ENCODE data around the gene PAK1.

PAK1 gene

GRCh38 chr11:77379253-77379652 is 94.6 kb downstream of the PAK1 start:
- in situ Hi-C loops (cut with MboI; ENCODE audit: low pct_unique_long_range_greater_than_20kb, low sequenced_read_pairs, unreplicated experiment), result no loop called here
- no peak for TF ChIP-seq CTCF (IDR thresholded peaks at IDR 0.05; ENCODE audit: extremely low read depth, insufficient read depth, missing control alignments)
- DNase-seq (ENCODE audit: low spot score), result no peak

GRCh38 chr11:77377734-77378133 is 96.2 kb downstream of the PAK1 start:
- in situ Hi-C loops (cut with MboI; ENCODE audit: low pct_unique_long_range_greater_than_20kb, low sequenced_read_pairs, unreplicated experiment), result no loop called here
- no peak for DNase-seq (ENCODE audit: low spot score)
- no peak for TF ChIP-seq CTCF (IDR thresholded peaks at IDR 0.05; ENCODE audit: extremely low read depth, insufficient read depth, missing control alignments)

GRCh38 chr11:77375107-77375506 is 98.8 kb downstream of the PAK1 start:
- DNase-seq (ENCODE audit: low spot score), result no peak
- TF ChIP-seq CTCF (IDR thresholded peaks at IDR 0.05; ENCODE audit: extremely low read depth, insufficient read depth, missing control alignments), result no peak
- in situ Hi-C loops (cut with MboI; ENCODE audit: low pct_unique_long_range_greater_than_20kb, low sequenced_read_pairs, unreplicated experiment), result no loop called here

- DNase-seq (ENCODE audit: low spot score), result no peak
- TF ChIP-seq CTCF (IDR thresholded peaks at IDR 0.05; ENCODE audit: extremely low read depth, insufficient read depth, missing control alignments), result no peak
- in situ Hi-C loops (cut with MboI; ENCODE audit: low pct_unique_long_range_greater_than_20kb, low sequenced_read_pairs, unreplicated experiment), result loop anchor here (25.0 kb wide), 1 partner anchor 88 kb away; the partner anchor contains the start of gene PAK1
These were observed 99.3 kb downstream of the PAK1 start for GRCh38 chr11:77374611-77375031.

- in situ Hi-C loops (cut with MboI; ENCODE audit: low pct_unique_long_range_greater_than_20kb, low sequenced_read_pairs, unreplicated experiment), result loop anchor here (25.0 kb wide), 1 partner anchor 88 kb away; the partner anchor contains the start of gene PAK1
- DNase-seq (ENCODE audit: low spot score), result no peak
- TF ChIP-seq CTCF (IDR thresholded peaks at IDR 0.05; ENCODE audit: extremely low read depth, insufficient read depth, missing control alignments), result no peak
These were observed 99.8 kb downstream of the PAK1 start for GRCh38 chr11:77374108-77374507.

GRCh38 chr11:77372726-77373125 is 101.2 kb downstream of the PAK1 start:
- in situ Hi-C loops (cut with MboI; ENCODE audit: low pct_unique_long_range_greater_than_20kb, low sequenced_read_pairs, unreplicated experiment), result loop anchor here (25.0 kb wide), 1 partner anchor 90 kb away; the partner anchor contains the start of gene PAK1
- DNase-seq (ENCODE audit: low spot score), result no peak

More at GRCh38 chr11:77372726-77373125, 101.2 kb downstream of the PAK1 start:
- TF ChIP-seq CTCF (IDR thresholded peaks at IDR 0.05; ENCODE audit: extremely low read depth, insufficient read depth, missing control alignments), result no peak
